Measurements from ENCODE around the gene PGBD5. TPM values are rescaled to one million over a fixed set of nuclear protein-coding genes. Genes with fewer than 3 reads are reported as not detected.

The PGBD5 gene
- total RNA-seq, 1 donor from 2014 or later, result 1.0 TPM

DNA sequence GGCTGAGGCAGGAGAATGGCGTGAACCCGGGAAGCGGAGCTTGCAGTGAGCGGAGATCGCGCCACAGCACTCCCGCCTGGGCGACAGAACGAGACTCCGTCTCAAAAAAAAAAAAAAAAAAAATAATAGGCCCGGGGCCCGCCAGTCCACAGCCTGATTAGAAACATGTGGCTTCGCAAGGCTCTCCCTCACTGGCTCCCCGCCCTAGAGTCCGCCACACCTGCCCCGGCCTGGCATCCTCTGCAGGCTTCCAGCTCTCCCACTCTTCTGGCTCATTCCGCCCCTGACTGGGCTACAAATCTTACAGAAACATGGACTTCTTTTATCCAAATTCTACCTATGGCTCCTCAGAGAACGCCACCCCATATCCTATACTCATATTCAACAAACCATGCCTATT lies 32.4 kb downstream of the PGBD5 start:
- Mint-ChIP-seq H3K27me3 (ENCODE audit: unreplicated experiment) (peaks cover 15% of the 10 kb centered on the region), H3K4me3 (ENCODE audit: unreplicated experiment) (no peak overlapping the region), H3K27ac (ENCODE audit: unreplicated experiment) (no peak overlapping the region), H3K9me3 (ENCODE audit: unreplicated experiment) (no peaks in the 10 kb centered on the region), H3K36me3 (ENCODE audit: unreplicated experiment) (no peaks in the 10 kb centered on the region), H3K4me1 (ENCODE audit: unreplicated experiment) (no peaks in the 10 kb centered on the region)
- no peak for DNase-seq (ENCODE audit: extremely low spot score, unreplicated experiment)
- TF ChIP-seq, protein P1, sequence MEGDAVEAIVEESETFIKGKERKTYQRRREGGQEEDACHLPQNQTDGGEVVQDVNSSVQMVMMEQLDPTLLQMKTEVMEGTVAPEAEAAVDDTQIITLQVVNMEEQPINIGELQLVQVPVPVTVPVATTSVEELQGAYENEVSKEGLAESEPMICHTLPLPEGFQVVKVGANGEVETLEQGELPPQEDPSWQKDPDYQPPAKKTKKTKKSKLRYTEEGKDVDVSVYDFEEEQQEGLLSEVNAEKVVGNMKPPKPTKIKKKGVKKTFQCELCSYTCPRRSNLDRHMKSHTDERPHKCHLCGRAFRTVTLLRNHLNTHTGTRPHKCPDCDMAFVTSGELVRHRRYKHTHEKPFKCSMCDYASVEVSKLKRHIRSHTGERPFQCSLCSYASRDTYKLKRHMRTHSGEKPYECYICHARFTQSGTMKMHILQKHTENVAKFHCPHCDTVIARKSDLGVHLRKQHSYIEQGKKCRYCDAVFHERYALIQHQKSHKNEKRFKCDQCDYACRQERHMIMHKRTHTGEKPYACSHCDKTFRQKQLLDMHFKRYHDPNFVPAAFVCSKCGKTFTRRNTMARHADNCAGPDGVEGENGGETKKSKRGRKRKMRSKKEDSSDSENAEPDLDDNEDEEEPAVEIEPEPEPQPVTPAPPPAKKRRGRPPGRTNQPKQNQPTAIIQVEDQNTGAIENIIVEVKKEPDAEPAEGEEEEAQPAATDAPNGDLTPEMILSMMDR (IDR thresholded peaks at IDR 0.05), result no peak

DNA sequence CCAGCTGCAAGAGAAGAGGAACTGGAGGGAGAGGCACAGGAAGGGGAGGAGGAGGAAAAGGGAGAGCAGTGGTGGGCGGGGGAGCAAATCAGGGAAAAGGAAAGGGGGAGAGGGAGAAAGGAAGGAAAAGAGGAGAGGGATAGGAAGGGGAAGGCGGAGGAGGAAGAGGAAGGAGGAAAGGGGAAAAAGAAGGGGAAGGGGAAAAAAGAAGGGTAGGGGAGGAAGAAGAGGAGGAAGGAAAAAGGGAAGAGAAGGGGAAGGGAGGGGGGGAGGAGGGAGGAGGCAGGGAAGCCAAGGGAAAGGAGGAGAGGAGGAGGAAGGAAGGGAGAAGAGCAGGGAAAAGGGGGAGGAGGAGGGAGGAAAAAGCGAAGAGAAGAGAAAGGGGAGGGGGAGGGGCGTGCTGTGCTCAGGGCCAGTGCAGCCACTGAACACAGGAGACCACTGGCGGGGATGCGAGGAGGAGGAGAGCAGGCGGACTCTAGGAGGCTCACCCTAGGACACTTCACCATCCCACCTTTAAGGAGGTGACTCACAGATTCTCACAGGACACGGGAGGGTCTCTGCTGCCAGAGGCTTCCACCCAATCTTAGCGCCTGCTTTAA lies 33.1 kb downstream of the PGBD5 start:
- no peak overlapping the region for H3K4me3 Mint-ChIP-seq (ENCODE audit: unreplicated experiment)
- H3K4me1 Mint-ChIP-seq (ENCODE audit: unreplicated experiment), result no peaks in the 10 kb centered on the region
- no peak for DNase-seq (ENCODE audit: extremely low spot score, unreplicated experiment)
- no peak overlapping the region for H3K27ac Mint-ChIP-seq (ENCODE audit: unreplicated experiment)
- H3K9me3 Mint-ChIP-seq (ENCODE audit: unreplicated experiment), result no peaks in the 10 kb centered on the region
- H3K36me3 Mint-ChIP-seq (ENCODE audit: unreplicated experiment), result no peaks in the 10 kb centered on the region
- TF ChIP-seq, protein P1 (IDR thresholded peaks at IDR 0.05), result no peak
- peaks cover 15% of the 10 kb centered on the region for H3K27me3 Mint-ChIP-seq (ENCODE audit: unreplicated experiment)

DNA sequence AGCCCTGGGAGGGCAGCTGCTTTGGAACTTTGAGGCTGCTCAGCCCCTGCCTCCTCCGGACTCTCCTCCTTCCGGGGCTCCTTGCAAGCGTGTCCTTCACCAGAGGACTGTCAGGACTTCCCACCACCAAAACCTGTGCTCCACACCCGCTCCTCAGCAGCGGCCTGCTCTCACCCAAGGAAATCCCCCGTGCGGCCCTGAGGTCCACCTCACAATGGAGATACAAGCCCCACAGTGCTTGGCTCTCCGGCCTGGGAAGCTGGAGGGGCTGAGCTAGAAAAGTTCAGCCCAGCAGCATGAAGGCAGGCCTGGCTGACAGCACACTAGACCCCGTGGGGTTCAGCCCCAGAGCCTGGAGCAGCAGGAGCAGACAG lies 33.6 kb downstream of the PGBD5 start:
- Mint-ChIP-seq H3K27me3 (ENCODE audit: unreplicated experiment) (peaks cover 15% of the 10 kb centered on the region), H3K4me1 (ENCODE audit: unreplicated experiment) (no peaks in the 10 kb centered on the region), H3K4me3 (ENCODE audit: unreplicated experiment) (no peak overlapping the region), H3K27ac (ENCODE audit: unreplicated experiment) (no peak overlapping the region), H3K36me3 (ENCODE audit: unreplicated experiment) (no peaks in the 10 kb centered on the region), H3K9me3 (ENCODE audit: unreplicated experiment) (no peaks in the 10 kb centered on the region)
- TF ChIP-seq, protein P1 (IDR thresholded peaks at IDR 0.05), result no peak
- DNase-seq (ENCODE audit: extremely low spot score, unreplicated experiment), result no peak

DNA sequence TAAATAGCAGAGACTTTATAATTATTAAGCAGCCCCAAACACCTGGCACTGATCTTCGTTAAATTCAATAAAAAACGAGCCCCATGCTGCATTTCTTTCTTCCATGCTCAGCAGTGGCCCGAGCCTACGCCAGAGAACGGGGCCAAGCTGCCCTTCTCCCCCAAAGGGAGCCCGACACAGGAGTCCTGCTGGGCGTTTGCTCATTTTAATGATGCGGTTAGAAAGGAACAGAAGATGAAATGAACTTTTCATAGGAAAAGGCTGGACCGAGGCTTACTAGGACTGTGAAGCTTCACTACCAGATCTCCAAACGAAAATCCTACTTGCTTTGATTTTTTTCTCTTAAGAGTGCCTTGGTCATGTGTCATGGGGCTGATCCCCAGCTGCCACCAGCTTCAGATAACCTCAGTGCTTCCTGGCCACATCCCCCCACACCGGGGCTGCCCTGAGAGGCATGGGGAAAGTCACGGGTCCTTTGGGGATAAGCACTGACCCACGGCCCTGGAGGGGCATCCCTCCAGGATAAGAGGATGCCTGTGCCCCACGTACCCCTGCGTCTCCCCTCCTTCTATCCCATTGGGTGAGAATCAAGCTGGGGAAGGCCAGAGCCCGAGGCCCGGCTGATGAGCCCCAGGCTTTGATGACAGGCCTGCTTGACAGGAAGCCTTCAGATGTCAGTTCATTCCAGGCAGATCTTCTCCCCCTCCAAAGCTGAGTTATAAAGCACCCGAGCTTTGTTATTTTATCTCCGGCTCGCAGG lies 34.2 kb downstream of the PGBD5 start:
- Mint-ChIP-seq H3K9me3 (ENCODE audit: unreplicated experiment) (no peaks in the 10 kb centered on the region), H3K36me3 (ENCODE audit: unreplicated experiment) (no peaks in the 10 kb centered on the region), H3K4me3 (ENCODE audit: unreplicated experiment) (no peak overlapping the region), H3K4me1 (ENCODE audit: unreplicated experiment) (no peaks in the 10 kb centered on the region), H3K27me3 (ENCODE audit: unreplicated experiment) (peaks cover 15% of the 10 kb centered on the region), H3K27ac (ENCODE audit: unreplicated experiment) (no peak overlapping the region)
- TF ChIP-seq, protein P1 (IDR thresholded peaks at IDR 0.05), result no peak
- DNase-seq (ENCODE audit: extremely low spot score, unreplicated experiment), result no peak

DNA sequence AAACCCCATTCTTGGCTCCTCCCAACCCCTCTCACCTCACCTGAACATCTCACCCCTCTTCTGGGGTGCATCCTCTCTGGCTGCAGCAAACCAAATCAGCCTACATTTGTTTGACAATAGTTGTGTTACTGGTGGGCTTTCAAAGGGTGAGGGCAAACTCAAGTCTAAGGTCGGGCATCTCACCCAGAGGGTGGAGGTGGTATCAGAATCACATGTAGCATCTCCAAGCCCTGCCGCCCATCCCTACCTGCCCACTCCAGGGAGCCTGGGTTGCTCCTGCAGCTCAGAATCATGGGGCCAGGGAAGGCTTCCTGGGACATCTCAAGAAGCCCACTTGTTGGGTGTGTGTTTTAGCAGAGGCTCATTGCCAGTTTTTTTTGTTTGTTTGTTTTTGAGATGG lies 35.8 kb downstream of the PGBD5 start:
- Mint-ChIP-seq H3K4me3 (ENCODE audit: unreplicated experiment) (no peak overlapping the region), H3K9me3 (ENCODE audit: unreplicated experiment) (no peaks in the 10 kb centered on the region), H3K27ac (ENCODE audit: unreplicated experiment) (no peak overlapping the region), H3K4me1 (ENCODE audit: unreplicated experiment) (no peaks in the 10 kb centered on the region), H3K36me3 (ENCODE audit: unreplicated experiment) (no peaks in the 10 kb centered on the region), H3K27me3 (ENCODE audit: unreplicated experiment) (peaks cover 15% of the 10 kb centered on the region)
- DNase-seq (ENCODE audit: extremely low spot score, unreplicated experiment), result no peak
- TF ChIP-seq, protein P1 (IDR thresholded peaks at IDR 0.05), result no peak
